NCI-H446 treated with DMSO at 0.1 percent for 48 hours (cell line): ENCODE measurements around the gene CPEB2.

Experiments
- DNase-seq: peaks from one replicate; lab custom pipeline; 2025; lab: John Stamatoyannopoulos, UW

The CPEB2 gene

GRCh38 chr4:15010038-15010585, 7.8 kb downstream of the CPEB2 start:
- DNase-seq, result no peak

- no peak for DNase-seq
Measured at GRCh38 chr4:15011166-15011565, 8.9 kb downstream of the CPEB2 start.

GRCh38 chr4:15012017-15012788, 9.9 kb downstream of the CPEB2 start:
- no peak for DNase-seq

- DNase-seq, result no peak
Measured at GRCh38 chr4:15013585-15013984, 11.3 kb downstream of the CPEB2 start.

- no peak for DNase-seq
Measured at GRCh38 chr4:15015170-15015569, 12.9 kb downstream of the CPEB2 start.

- DNase-seq, result no peak
Measured at GRCh38 chr4:15018361-15018760, 16.1 kb downstream of the CPEB2 start.

GRCh38 chr4:15020502-15021286, 18.4 kb downstream of the CPEB2 start:
- no peak for DNase-seq

- no peak for DNase-seq
Measured at GRCh38 chr4:15021311-15021710, 19.0 kb downstream of the CPEB2 start.

- no peak for DNase-seq
Measured at GRCh38 chr4:15021946-15022345, 19.7 kb downstream of the CPEB2 start.

GRCh38 chr4:15024386-15024785, 22.1 kb downstream of the CPEB2 start:
- DNase-seq, result no peak

GRCh38 chr4:15025693-15026092, 23.4 kb downstream of the CPEB2 start:
- DNase-seq, result no peak

- DNase-seq, result no peak
Measured at GRCh38 chr4:15027921-15028435, 25.7 kb downstream of the CPEB2 start.

GRCh38 chr4:15031197-15031596, 28.9 kb downstream of the CPEB2 start:
- DNase-seq, result no peak

GRCh38 chr4:15031993-15032675, 29.9 kb downstream of the CPEB2 start:
- no peak for DNase-seq

GRCh38 chr4:15034071-15034764, 31.9 kb downstream of the CPEB2 start:
- no peak for DNase-seq

- no peak for DNase-seq
Measured at GRCh38 chr4:15035159-15035558, 32.9 kb downstream of the CPEB2 start.

- DNase-seq, result no peak
Measured at GRCh38 chr4:15037923-15038541, 35.8 kb downstream of the CPEB2 start.

GRCh38 chr4:15040916-15041463, 38.7 kb downstream of the CPEB2 start:
- no peak for DNase-seq

- DNase-seq, result no peak
Measured at GRCh38 chr4:15042529-15043167, 40.4 kb downstream of the CPEB2 start.

GRCh38 chr4:15043226-15043625, 40.9 kb downstream of the CPEB2 start:
- DNase-seq, result no peak
